GM19463 (cell line): Measurements from ENCODE around the gene ARHGEF16.

Experiments
- ATAC-seq: cut with Tn5 transposase; IDR thresholded peaks from one replicate; pipeline ENCODE4 v1.9.1; 2021; ENCODE audit warnings: mild to moderate bottlenecking, moderate library complexity; ENCODE audit not compliant: unreplicated experiment

Gene ARHGEF16

GRCh38 chr1:3515272-3515671 lies 60.8 kb downstream of the ARHGEF16 start:
- no peak for ATAC-seq

- ATAC-seq, result no peak
These were observed 61.5 kb downstream of the ARHGEF16 start for GRCh38 chr1:3515774-3516480.

GRCh38 chr1:3516481-3516869 lies 62.0 kb downstream of the ARHGEF16 start:
- ATAC-seq, result no peak

DNA sequence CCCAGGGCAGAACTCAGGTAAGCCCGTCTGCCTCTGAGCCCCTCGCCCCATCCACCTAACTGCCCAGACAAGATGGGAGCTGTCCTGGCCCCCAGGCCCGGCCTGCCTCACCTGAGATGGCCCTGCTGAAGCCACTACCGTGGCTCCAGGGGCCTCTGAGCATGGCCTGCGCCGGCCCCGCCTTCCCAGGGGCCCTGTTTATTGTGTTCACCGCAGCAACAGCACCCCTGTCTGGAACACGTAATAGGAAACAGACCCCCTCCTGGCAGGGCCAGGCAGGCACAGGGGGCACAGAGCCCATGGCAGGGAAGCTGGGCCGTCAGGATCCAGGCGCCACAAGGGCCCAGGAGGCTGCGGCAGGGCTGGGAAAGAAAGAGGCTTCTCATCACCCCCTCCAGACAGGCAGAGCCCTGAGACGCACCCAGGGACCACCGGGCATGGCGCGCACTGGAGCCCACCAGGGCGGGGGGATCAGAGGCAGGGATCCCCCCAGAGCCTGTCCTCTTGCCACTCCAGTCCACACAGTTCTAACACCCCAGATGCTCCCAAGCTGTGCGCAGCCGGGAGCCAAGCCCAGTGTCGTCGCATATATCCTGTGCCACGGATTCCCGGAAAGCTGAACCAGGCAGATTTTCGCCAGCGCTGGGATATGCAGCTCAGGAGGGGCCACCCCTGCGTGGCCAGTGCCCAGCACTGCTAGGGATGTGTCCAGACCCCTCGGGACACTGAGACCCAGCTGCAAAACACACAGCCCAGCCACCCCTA lies 62.6 kb downstream of the ARHGEF16 start:
- no peak for ATAC-seq

GRCh38 chr1:3518256-3518655 lies 63.8 kb downstream of the ARHGEF16 start:
- no peak for ATAC-seq

GRCh38 chr1:3518756-3519155 lies 64.3 kb downstream of the ARHGEF16 start:
- ATAC-seq, result no peak

- no peak for ATAC-seq
These were observed 64.9 kb downstream of the ARHGEF16 start for GRCh38 chr1:3519301-3519885.

DNA sequence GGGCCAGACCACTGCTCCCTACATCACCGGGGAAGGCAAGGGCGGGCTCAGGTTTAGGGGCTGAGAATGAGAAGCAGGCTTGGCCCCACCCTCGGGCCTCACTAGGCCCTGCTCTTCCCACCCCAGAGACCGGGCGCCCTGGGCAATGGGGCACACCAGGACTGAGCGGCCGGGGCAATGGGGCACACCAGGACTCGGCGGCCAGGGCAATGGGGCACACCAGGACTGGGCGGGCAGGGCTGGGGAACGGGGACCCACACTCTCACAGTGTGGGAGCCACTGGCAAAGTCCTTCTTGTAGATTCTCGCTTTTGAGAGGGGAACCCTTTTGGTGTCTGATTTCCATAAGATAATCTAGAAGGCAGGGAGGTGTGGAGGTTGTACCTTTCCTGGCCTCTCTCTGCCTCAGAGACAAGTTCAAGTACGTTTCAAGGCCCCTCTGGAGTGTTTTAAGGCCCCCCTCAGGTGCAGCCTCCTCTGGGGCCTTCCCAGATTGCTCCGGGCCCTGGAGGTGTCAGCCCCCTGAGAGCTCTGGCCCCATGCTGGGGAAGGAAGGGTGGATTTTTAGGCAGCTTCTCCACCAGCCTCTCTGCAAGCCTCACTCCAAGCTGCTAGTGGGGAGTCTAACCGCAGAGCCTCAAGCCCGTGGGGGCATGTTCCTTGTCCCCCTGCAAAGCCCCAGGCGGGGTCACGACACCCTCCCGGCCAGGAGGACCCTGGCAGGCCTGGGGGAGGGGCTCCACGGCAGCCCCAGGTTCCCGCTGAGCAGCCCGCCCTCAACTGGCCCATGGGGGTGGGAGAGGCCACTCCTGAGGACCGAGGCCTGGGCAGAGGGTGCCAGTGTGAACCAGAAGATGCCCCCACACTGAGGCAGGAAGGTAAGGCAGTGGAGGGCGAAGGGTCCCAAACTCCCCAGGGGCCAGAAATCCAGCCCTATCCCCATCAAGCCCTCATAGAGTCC lies 66.2 kb downstream of the ARHGEF16 start:
- ATAC-seq, result no peak

GRCh38 chr1:3521426-3521825 lies 67.0 kb downstream of the ARHGEF16 start:
- ATAC-seq, result no peak

- ATAC-seq, result no peak
These were observed 67.6 kb downstream of the ARHGEF16 start for GRCh38 chr1:3522112-3522511.

DNA sequence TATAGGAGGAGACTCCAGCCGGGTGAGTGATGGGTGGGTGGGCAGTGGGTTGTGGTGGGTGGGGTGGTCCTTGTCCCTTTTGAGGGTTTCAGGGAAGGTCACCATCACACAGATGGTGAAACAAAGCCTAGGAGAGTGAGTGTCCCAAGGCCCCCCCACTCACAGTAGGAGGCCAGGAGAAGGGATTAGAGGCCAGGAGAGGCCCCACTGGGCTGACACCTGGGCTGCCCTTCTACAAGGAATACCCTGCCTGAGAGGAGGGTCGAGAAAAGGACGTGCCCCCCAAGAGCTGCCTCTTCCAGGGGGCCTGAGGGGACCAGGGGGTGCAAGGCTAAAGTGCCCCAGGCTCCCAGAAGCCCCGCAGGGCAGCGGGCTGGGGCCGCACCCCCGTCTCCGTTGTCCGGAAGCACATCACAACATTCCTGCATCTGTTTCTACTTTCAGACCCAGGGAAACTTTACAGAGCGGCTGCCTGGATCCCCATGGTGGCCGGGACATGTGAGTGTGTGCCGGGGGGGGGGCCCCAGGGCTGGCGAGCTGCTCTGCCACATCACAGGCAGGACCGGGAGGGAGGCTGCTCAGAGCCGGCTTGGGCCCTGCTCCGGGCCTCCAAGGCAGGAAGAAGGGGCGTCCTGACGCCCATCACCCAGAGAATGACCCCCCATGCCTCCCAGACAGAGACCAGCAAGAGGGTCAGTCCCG lies 68.2 kb downstream of the ARHGEF16 start:
- ATAC-seq, result no peak

DNA sequence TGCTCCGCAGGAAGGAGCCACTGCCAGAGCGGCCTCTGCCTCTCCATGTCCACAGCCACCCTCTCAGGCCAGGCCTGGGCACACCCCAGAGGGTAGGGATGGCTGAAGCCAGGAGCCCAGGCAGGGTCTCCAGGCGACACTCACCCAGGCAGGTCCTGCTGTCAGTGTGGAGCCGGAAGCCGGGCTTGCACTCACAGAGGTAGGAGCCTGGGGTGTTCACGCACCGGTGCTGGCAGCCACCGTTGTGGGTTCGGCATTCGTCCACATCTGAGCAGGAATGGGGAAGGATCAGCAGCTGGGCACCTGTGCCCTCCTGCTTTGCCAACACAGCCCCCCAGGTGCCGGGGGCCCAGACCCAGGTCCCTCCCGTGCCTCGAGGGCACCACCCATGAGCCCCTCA lies 69.5 kb downstream of the ARHGEF16 start:
- no peak for ATAC-seq

- no peak for ATAC-seq
These were observed 70.2 kb downstream of the ARHGEF16 start for GRCh38 chr1:3524556-3525203.

GRCh38 chr1:3525551-3526482 lies 71.4 kb downstream of the ARHGEF16 start:
- ATAC-seq, result no peak

- no peak for ATAC-seq
These were observed 73.3 kb downstream of the ARHGEF16 start for GRCh38 chr1:3527774-3528173.

DNA sequence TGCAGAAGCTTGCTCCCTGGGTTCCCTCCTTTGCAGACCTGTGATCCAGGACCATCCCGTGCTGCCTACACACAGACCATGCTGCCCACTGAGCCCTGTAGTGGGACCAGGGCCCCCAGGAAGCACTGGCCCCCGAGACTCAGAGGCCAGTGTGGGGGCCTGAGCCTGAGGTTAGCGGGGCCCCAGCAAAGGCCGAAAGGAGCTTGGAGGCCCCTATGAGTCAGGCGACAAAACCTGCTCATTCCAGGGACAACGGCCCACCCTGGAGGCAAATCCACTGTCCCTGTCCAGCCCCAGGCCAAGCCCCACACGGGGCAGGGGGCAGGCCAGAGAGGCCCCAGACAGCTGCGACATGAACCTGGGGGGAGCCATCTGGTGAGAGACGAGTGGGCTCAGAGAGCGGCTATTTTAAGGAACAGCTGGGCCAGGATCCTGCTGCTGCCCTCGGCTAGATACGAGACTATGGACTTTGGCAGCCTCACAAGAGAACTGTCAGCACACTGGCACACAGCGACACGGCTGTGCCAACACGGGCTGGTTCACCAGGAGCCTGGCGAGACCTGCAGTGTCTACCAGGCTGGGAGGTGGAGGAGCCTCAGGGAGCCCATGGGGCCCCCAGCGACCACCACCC lies 74.7 kb downstream of the ARHGEF16 start:
- ATAC-seq, result no peak

GRCh38 chr1:3530086-3530925 lies 75.8 kb downstream of the ARHGEF16 start:
- ATAC-seq, result no peak
